HG02884 (cell line): ENCODE data around the gene GPC4.
"Not testable (repeated sequence)": the region's sequence is repeated elsewhere in the genome, so short reads cannot be mapped to it uniquely, and the experiment has no call there.

Experiments
- ATAC-seq: cut with Tn5 transposase; IDR thresholded peaks from one replicate; pipeline ENCODE4 v1.9.1; 2021; ENCODE audit warnings: mild to moderate bottlenecking, moderate library complexity; ENCODE audit not compliant: unreplicated experiment

Gene GPC4

GRCh38 chrX:133307637-133308498, 107.4 kb downstream of the GPC4 start:
- ATAC-seq = no peak

- ATAC-seq = no peak
Measured at GRCh38 chrX:133307094-133307493, 108.2 kb downstream of the GPC4 start.

GRCh38 chrX:133306316-133306715, 109.0 kb downstream of the GPC4 start:
- ATAC-seq = no peak

- no peak for ATAC-seq
Measured at GRCh38 chrX:133305348-133305747, 109.9 kb downstream of the GPC4 start.

- no peak for ATAC-seq
Measured at GRCh38 chrX:133302775-133303445, 112.4 kb downstream of the GPC4 start.

GRCh38 chrX:133300591-133300990, 114.7 kb downstream of the GPC4 start:
- ATAC-seq = no peak

GRCh38 chrX:133297284-133297683, 118.0 kb downstream of the GPC4 start:
- no peak for ATAC-seq

- no peak for ATAC-seq
Measured at GRCh38 chrX:133294126-133294525, 121.2 kb downstream of the GPC4 start.

- ATAC-seq = no peak
Measured at GRCh38 chrX:133290076-133290475, 125.2 kb downstream of the GPC4 start.

GRCh38 chrX:133287860-133288259, 127.4 kb downstream of the GPC4 start:
- no peak for ATAC-seq

GRCh38 chrX:133285341-133285740, 129.9 kb downstream of the GPC4 start:
- no peak for ATAC-seq

GRCh38 chrX:133279112-133279730, 136.1 kb downstream of the GPC4 start:
- ATAC-seq = not testable (repeated sequence)

GRCh38 chrX:133273180-133273579, 142.1 kb downstream of the GPC4 start:
- no peak for ATAC-seq

- ATAC-seq = no peak
Measured at GRCh38 chrX:133269168-133269567, 146.1 kb downstream of the GPC4 start.

GRCh38 chrX:133267621-133268020, 147.7 kb downstream of the GPC4 start:
- ATAC-seq = no peak

GRCh38 chrX:133265331-133265730, 150.0 kb downstream of the GPC4 start:
- no peak for ATAC-seq

- no peak for ATAC-seq
Measured at GRCh38 chrX:133258481-133258880, 156.8 kb downstream of the GPC4 start.

GRCh38 chrX:133254666-133255065, 160.6 kb downstream of the GPC4 start:
- ATAC-seq = no peak

GRCh38 chrX:133251204-133251603, 164.1 kb downstream of the GPC4 start:
- ATAC-seq = no peak

GRCh38 chrX:133250184-133251100, 164.8 kb downstream of the GPC4 start:
- no peak for ATAC-seq
